Gastroesophageal sphincter (tissue), 4 donors: ENCODE data around the gene PLPPR4. TPM values are rescaled to one million over a fixed set of nuclear protein-coding genes. Genes with fewer than 3 reads are reported as not detected.
A peak's percentile ranks its signal among the peaks of the same experiment; 100 is the strongest.

Experiments used
- ATAC-seq: fragments of 150-250 bp; one replicate; pipeline ENCODE4 v1.9.1; 2016; ENCODE audit warnings: mild to moderate bottlenecking, moderate library complexity
- H3K27ac ChIP-seq, 4 donors: fragments of 200-600 bp; sonication (generic) in 3 of 4; 1 replicate in 3 of 4; 2 replicates in 1 of 4; pipeline ENCODE4 v1.5.1; 2016 to 2019
- H3K27me3 ChIP-seq: fragments of 200-600 bp; sonication (generic); one replicate; pipeline ENCODE4 v1.5.1; 2019
- H3K36me3 ChIP-seq, 2 donors: fragments of 200-600 bp; sonication (generic); one replicate each; pipeline ENCODE4 v1.5.1; 2019; ENCODE audit warnings: control low read depth in 1 of 2
- H3K4me1 ChIP-seq, 3 donors: fragments of 200-600 bp; sonication (generic); 1 replicate in 2 of 3; 2 replicates in 1 of 3; pipeline ENCODE4 v1.5.1; 2016 to 2019; ENCODE audit warnings: control low read depth in 2 of 3
- H3K4me3 ChIP-seq, 2 donors: fragments of 200-600 bp; sonication (generic); one replicate each; pipeline ENCODE4 v1.5.1; 2019; ENCODE audit warnings: mild to moderate bottlenecking in 1 of 2, moderate library complexity in 1 of 2
- H3K9me3 ChIP-seq, 3 donors: fragments of 200-600 bp; sonication (generic); one replicate each; pipeline ENCODE4 v1.5.1; 2017 to 2019; ENCODE audit warnings: control low read depth in 2 of 3
- EP300 ChIP-seq: sonication (generic); formaldehyde crosslinking; IDR thresholded peaks from one replicate; pipeline ENCODE4 v1.6.1; 2017; ENCODE audit warnings: antibody characterized with exemption, mild to moderate bottlenecking
- POLR2A ChIP-seq, 2 donors: fragments of 450-650 bp; IDR thresholded peaks; one replicate each; pipeline ENCODE4 v1.6.1; 2017; ENCODE audit warnings: antibody characterized with exemption in 2 of 2, mild to moderate bottlenecking in 2 of 2, moderate library complexity in 1 of 2
- POLR2AphosphoS5 ChIP-seq: sonication (generic); formaldehyde crosslinking; IDR thresholded peaks from one replicate; pipeline ENCODE4 v1.6.1; 2017; ENCODE audit warnings: antibody characterized with exemption
- WGBS, 2 donors: methylation state at CpG; one replicate each; pipeline ENCODE4 v1.1.5; 2018; ENCODE audit warnings: low coverage in 1 of 2; 5-methylcytosine and 5-hydroxymethylcytosine counted together
- total RNA-seq, 4 donors: library from RNA; depleted of rRNA; stranded (reverse); fragments of >200 nt; gene quantifications; one replicate each; pipeline ENCODE4 v1.1.0, GENCODE V29; 2016
- TF ChIP-seq, protein P1 (sequence below), 4 experiments: fragments of 200-600 bp in 2 of 4; fragments of 450-650 bp in 2 of 4; sonication (generic) in 1 of 4; IDR thresholded peaks; one replicate each; pipeline ENCODE4 v1.5.1; 2017 to 2019; ENCODE audit warnings: antibody characterized with exemption in 4 of 4, mild to moderate bottlenecking in 2 of 4, moderate library complexity in 2 of 4

PLPPR4 gene, protein sequence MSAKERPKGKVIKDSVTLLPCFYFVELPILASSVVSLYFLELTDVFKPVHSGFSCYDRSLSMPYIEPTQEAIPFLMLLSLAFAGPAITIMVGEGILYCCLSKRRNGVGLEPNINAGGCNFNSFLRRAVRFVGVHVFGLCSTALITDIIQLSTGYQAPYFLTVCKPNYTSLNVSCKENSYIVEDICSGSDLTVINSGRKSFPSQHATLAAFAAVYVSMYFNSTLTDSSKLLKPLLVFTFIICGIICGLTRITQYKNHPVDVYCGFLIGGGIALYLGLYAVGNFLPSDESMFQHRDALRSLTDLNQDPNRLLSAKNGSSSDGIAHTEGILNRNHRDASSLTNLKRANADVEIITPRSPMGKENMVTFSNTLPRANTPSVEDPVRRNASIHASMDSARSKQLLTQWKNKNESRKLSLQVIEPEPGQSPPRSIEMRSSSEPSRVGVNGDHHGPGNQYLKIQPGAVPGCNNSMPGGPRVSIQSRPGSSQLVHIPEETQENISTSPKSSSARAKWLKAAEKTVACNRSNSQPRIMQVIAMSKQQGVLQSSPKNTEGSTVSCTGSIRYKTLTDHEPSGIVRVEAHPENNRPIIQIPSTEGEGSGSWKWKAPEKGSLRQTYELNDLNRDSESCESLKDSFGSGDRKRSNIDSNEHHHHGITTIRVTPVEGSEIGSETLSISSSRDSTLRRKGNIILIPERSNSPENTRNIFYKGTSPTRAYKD
- total RNA-seq, result 1 to 10 TPM in 3 of 4 donors, under 1 TPM in 1; 0.77 to 2.8 (median 1.2) TPM

GRCh38 chr1:99264201-99265021, at the start of gene PLPPR4:
Gene PLPPR4, plus strand, starts transcription at chr1:99264492. Its CDS starts 102 bp downstream, at chr1:99264594.
- TF ChIP-seq POLR2A (IDR thresholded peaks at IDR 0.05) (no peak), EP300 (no peak)
- Histone ChIP-seq H3K9me3 (no peaks in the 10 kb centered on the region), H3K4me1 (peaks cover 0 to 14% (median 0%) of the 10 kb centered on the region in 3 donors), H3K27ac (peak within 1 kb of the TSS in 1 of 4 donors; percentile 44), H3K4me3 (peak within 1 kb of the TSS; percentile 7 to 51), H3K36me3 (no peaks in the 10 kb centered on the region), H3K27me3 (peaks cover 16% of the 10 kb centered on the region)
- ATAC-seq, result peak; percentile 77
- 0 to 12% methylated on average over 11 to 17 of the region's 51 CpGs for WGBS, 2 donors

DNA sequence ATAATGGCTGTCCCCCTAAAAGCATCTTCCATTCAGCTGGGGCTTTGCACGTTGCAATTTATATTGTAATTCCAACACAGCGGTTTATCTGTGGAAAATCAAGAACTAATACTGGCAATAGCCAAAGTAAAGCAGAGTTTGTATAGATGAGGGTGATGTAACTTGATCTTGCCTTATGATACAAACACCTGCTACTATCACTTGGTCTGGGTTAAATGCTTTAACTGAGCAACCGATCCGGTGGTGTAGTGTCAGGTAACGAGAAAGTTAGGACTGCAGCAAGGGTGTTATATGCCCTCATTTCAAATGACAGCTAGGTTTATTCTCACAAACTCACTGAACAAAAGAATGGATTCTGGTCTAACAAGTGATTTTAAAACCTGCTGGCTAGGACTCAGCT, 47.3 kb upstream of the PLPPR4 start:
- TF ChIP-seq EP300 (no peak), POLR2A (IDR thresholded peaks at IDR 0.05) (no peak), POLR2AphosphoS5 (no peak)
- TF ChIP-seq, protein P1, sequence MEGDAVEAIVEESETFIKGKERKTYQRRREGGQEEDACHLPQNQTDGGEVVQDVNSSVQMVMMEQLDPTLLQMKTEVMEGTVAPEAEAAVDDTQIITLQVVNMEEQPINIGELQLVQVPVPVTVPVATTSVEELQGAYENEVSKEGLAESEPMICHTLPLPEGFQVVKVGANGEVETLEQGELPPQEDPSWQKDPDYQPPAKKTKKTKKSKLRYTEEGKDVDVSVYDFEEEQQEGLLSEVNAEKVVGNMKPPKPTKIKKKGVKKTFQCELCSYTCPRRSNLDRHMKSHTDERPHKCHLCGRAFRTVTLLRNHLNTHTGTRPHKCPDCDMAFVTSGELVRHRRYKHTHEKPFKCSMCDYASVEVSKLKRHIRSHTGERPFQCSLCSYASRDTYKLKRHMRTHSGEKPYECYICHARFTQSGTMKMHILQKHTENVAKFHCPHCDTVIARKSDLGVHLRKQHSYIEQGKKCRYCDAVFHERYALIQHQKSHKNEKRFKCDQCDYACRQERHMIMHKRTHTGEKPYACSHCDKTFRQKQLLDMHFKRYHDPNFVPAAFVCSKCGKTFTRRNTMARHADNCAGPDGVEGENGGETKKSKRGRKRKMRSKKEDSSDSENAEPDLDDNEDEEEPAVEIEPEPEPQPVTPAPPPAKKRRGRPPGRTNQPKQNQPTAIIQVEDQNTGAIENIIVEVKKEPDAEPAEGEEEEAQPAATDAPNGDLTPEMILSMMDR (IDR thresholded peaks at IDR 0.05), result no peak
- Histone ChIP-seq H3K27ac (no peak overlapping the region), H3K27me3 (no peaks in the 10 kb centered on the region), H3K36me3 (no peaks in the 10 kb centered on the region), H3K4me3 (no peak overlapping the region), H3K4me1 (no peaks in the 10 kb centered on the region), H3K9me3 (peaks cover 0 to 8% (median 0%) of the 10 kb centered on the region in 3 donors)
- WGBS, 2 donors, result 73 to 81% methylated on average over 3 to 5 of the region's 5 CpGs
- no peak for ATAC-seq

DNA sequence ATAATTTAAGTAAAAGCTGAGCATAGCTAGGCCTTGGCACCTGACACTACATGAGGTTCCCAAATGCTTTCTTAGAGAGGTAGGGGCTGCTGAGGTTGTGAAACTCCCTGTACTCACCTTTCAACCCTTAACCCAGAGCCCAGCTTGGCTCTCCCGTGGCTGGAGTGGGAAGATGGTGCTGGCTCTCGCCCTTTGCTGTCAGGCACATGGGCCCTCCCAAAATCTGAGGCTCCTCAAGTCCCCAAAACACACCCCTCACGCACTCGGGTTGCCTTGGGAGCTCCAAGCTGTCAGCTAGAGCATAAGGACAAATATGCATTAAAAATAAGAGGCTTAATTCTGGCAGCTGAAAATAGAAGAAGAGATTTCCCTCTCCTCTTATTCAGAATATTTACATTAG, 46.7 kb upstream of the PLPPR4 start:
- no peak for ATAC-seq
- TF ChIP-seq POLR2A (IDR thresholded peaks at IDR 0.05), result no peak
- TF ChIP-seq EP300, result no peak
- TF ChIP-seq, protein P1 (IDR thresholded peaks at IDR 0.05), result no peak
- no peak for TF ChIP-seq POLR2AphosphoS5
- H3K36me3 ChIP-seq, result no peaks in the 10 kb centered on the region
- H3K4me3 ChIP-seq, result no peak overlapping the region
- peaks cover 0 to 8% (median 0%) of the 10 kb centered on the region in 3 donors for H3K9me3 ChIP-seq
- 10 to 55% methylated on average over 2 to 3 of the region's 4 CpGs for WGBS, 2 donors
- H3K27me3 ChIP-seq, result no peaks in the 10 kb centered on the region
- no peak overlapping the region for H3K27ac ChIP-seq
- no peaks in the 10 kb centered on the region for H3K4me1 ChIP-seq

- Histone ChIP-seq H3K9me3 (peaks cover 0 to 8% (median 0%) of the 10 kb centered on the region in 3 donors), H3K4me1 (no peaks in the 10 kb centered on the region), H3K36me3 (no peaks in the 10 kb centered on the region), H3K4me3 (no peak overlapping the region), H3K27ac (no peak overlapping the region), H3K27me3 (no peaks in the 10 kb centered on the region)
- 85% methylated on average over 4 of the region's 4 CpGs for WGBS, 2 donors
- no peak for TF ChIP-seq POLR2A (IDR thresholded peaks at IDR 0.05)
- no peak for TF ChIP-seq POLR2AphosphoS5
- no peak for TF ChIP-seq EP300
- TF ChIP-seq, protein P1 (IDR thresholded peaks at IDR 0.05), result no peak
- no peak for ATAC-seq
Observed at GRCh38 chr1:99218572-99218971, 45.7 kb upstream of the PLPPR4 start.

GRCh38 chr1:99218999-99219398, 45.3 kb upstream of the PLPPR4 start:
- Histone ChIP-seq H3K27me3 (no peaks in the 10 kb centered on the region), H3K36me3 (no peaks in the 10 kb centered on the region), H3K27ac (no peak overlapping the region), H3K4me1 (no peaks in the 10 kb centered on the region), H3K4me3 (no peak overlapping the region), H3K9me3 (peaks cover 0 to 8% (median 0%) of the 10 kb centered on the region in 3 donors)
- no peak for ATAC-seq
- no peak for TF ChIP-seq EP300
- TF ChIP-seq, protein P1 (IDR thresholded peaks at IDR 0.05), result no peak
- TF ChIP-seq POLR2AphosphoS5, result no peak
- no peak for TF ChIP-seq POLR2A (IDR thresholded peaks at IDR 0.05)
